Measurements from ENCODE around the gene IL36RN. TPM values are rescaled to one million over a fixed set of nuclear protein-coding genes. Genes with fewer than 3 reads are reported as not detected.
A peak's percentile ranks its signal among the peaks of the same experiment; 100 is the strongest.

Gene IL36RN
- total RNA-seq, 4 donors from 2014 or later: not detected

DNA sequence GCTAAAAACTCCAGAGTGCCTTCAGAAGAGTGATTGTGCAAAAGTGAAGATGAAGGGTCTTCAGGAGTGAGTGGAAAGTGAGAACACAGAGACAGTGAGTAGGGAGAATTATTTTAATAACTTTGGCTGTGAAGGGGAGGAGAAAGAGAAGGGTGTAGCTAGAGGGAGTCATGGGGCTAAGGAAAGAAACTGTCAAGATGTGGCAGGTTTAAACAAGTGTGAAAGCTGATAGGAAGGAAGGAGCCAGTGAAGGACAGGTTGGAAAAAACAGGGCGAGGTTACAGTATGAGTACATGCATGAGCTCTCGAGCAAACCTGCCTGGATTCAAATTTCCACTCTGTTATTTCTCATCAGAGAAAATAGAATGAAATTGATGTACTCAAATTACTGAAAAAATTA lies 26.5 kb downstream of the IL36RN start:
- intact Hi-C loops (cut with DNase I): loop anchor here (10.0 kb wide), 1 partner anchor 109 kb away; no protein-coding TSS in a partner anchor
- Histone ChIP-seq H3K4me1 (peaks cover 21 to 23% of the 10 kb centered on the region in 2 donors), H3K4me3 (replicated peaks in 1 of 3) (no peak overlapping the region), H3K36me3 (no peaks in the 10 kb centered on the region), H3K27ac (no peak overlapping the region), H3K9me3 (no peaks in the 10 kb centered on the region), H3K27me3 (no peaks in the 10 kb centered on the region)
- WGBS, 2 donors: 87 to 90% methylated on average over 2 of the region's 2 CpGs
- no peak for TF ChIP-seq POLR2A (IDR thresholded peaks at IDR 0.05)
- TF ChIP-seq, protein P1, sequence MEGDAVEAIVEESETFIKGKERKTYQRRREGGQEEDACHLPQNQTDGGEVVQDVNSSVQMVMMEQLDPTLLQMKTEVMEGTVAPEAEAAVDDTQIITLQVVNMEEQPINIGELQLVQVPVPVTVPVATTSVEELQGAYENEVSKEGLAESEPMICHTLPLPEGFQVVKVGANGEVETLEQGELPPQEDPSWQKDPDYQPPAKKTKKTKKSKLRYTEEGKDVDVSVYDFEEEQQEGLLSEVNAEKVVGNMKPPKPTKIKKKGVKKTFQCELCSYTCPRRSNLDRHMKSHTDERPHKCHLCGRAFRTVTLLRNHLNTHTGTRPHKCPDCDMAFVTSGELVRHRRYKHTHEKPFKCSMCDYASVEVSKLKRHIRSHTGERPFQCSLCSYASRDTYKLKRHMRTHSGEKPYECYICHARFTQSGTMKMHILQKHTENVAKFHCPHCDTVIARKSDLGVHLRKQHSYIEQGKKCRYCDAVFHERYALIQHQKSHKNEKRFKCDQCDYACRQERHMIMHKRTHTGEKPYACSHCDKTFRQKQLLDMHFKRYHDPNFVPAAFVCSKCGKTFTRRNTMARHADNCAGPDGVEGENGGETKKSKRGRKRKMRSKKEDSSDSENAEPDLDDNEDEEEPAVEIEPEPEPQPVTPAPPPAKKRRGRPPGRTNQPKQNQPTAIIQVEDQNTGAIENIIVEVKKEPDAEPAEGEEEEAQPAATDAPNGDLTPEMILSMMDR (IDR thresholded peaks at IDR 0.05): no peak
- DNase-seq: no peak

DNA sequence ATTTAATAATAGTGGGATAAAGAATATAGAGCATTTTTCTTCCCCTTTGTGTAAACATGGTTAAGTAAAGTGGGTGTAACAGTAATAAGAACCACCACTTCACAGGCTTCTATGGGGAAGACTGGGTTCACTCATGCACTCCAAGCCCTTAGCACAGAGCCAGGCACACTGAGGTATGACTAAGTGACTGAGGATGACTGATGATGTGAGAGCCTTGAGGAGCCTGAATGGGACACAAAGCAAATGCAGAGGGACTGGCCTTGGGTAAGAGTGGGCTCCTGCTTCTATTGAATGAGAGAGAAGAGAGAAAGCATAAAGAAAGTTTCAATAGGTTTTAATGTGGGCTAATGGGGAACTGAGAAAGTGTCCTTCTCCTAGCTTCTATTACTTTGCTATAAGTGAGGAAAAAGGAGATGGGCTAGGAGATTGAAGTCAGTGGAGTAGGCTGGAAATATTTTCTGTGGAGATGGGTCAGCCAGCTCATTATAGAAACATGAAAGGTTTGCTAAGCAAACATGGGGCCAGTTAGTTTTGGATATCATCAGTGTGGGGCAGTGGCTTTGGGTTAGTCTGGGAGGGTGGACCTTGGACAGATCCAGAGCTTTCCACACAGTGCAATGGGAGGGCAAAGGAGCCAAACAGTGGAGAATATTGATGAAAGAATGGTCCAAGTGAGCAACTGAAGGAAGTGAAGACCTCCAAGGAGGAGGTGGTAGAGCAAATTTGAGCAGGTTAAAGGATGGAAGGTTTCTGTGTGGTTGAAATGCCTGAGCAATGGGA lies 29.4 kb downstream of the IL36RN start:
- Histone ChIP-seq H3K4me1 (peaks cover 21 to 23% of the 10 kb centered on the region in 2 donors), H3K27me3 (no peaks in the 10 kb centered on the region), H3K36me3 (no peaks in the 10 kb centered on the region), H3K9me3 (no peaks in the 10 kb centered on the region), H3K4me3 (replicated peaks in 1 of 3) (no peak overlapping the region), H3K27ac (peak overlapping the region in 1 of 3 donors; percentile 40)
- intact Hi-C loops (cut with DNase I): loop anchor here (10.0 kb wide), 1 partner anchor 106 kb away; no protein-coding TSS in a partner anchor
- DNase-seq: peak; percentile 60 to 71
- TF ChIP-seq, protein P1 (IDR thresholded peaks at IDR 0.05): no peak
- TF ChIP-seq POLR2A (IDR thresholded peaks at IDR 0.05): no peak

DNA sequence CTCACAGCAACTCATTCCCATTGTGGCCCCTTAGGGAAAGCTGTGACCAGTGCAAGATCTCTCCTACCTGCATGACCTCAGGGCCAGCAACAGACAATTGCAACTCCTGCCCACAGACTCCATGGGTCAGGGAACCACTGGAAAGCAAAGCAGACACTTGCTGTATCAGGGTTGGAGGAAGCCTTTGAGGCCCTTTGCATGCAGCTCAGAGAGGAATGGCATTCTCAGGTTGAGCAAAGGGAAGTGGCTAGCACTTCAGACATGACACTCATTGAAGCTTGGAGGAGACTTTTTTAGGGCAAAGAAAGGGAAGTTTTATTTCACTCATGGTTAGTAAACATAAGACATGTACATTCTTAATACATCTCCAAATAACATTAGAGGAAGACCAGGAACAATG lies 30.9 kb downstream of the IL36RN start:
- no peaks in the 10 kb centered on the region for H3K9me3 ChIP-seq
- no peak overlapping the region for H3K4me3 ChIP-seq (replicated peaks in 1 of 3)
- DNase-seq: no peak
- no peak overlapping the region for H3K27ac ChIP-seq
- no peaks in the 10 kb centered on the region for H3K36me3 ChIP-seq
- intact Hi-C loops (cut with DNase I): loop anchor here (10.0 kb wide), 1 partner anchor 105 kb away; no protein-coding TSS in a partner anchor
- no peaks in the 10 kb centered on the region for H3K27me3 ChIP-seq
- H3K4me1 ChIP-seq: peaks cover 14 to 16% of the 10 kb centered on the region in 2 donors
- no peak for TF ChIP-seq POLR2A (IDR thresholded peaks at IDR 0.05)
- TF ChIP-seq, protein P1 (IDR thresholded peaks at IDR 0.05): no peak

DNA sequence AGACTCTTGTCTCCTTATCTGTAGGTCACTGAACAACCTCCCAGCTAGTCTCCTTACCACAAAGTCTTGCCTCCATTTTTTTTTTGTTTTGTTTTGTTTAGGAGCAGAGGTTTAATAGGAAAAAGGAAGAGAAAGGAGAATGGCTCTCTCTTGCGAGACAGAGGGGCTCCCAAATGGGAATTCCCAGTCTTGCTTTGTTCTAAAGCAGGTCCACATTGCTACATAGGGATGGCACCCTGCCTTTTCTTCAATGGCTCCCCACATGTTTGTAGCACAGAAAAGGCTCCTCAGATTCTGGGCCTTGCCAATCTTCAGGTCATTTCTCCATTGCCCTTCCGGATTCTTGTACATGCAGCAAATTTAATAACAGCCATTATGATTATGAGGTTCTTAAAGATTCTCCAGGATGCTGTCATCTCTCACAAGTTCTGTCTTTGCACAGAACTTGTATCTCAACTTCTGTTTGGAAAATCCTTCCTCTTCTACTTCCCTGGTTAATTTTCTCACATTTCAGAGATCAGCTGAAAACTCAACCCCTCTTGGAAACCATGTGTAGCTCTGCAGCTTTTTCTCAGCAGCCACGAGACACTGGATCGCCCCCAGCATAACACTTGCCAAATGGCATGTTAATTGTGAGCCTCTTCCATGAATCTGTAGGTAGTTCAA lies 32.4 kb downstream of the IL36RN start:
- no peak for DNase-seq
- Histone ChIP-seq H3K4me3 (replicated peaks in 1 of 3) (no peak overlapping the region), H3K36me3 (no peaks in the 10 kb centered on the region), H3K9me3 (no peaks in the 10 kb centered on the region), H3K27me3 (no peaks in the 10 kb centered on the region), H3K4me1 (peaks cover 9 to 14% of the 10 kb centered on the region in 2 donors), H3K27ac (no peak overlapping the region)
- intact Hi-C loops (cut with DNase I): no loop called here
- WGBS, 2 donors: 67 to 85% methylated on average over 4 of the region's 4 CpGs
- TF ChIP-seq, protein P1 (IDR thresholded peaks at IDR 0.05): no peak
- TF ChIP-seq POLR2A (IDR thresholded peaks at IDR 0.05): no peak

All from thyroid gland (tissue), 4 donors.